Measurements from ENCODE around the gene PRKG1. TPM values are rescaled to one million over a fixed set of nuclear protein-coding genes. Genes with fewer than 3 reads are reported as not detected.

PRKG1 gene
- total and polyA plus RNA-seq, 4 donors: 0.46 to 5.1 (median 1.5) TPM

GRCh38 chr10:51479711-51480110 lies 405.4 kb downstream of the PRKG1 start:
- Histone ChIP-seq H3K4me3 (ENCODE audit: low read depth in 1 of 3, low read length in 3 of 3) (no peak overlapping the region), H3K27ac (ENCODE audit: low read depth in 1 of 2, low read length in 2 of 2) (no peak overlapping the region), H3K27me3 (ENCODE audit: control insufficient read depth in 4 of 4, insufficient read depth in 4 of 4, low read length in 3 of 4) (no peaks in the 10 kb centered on the region), H3K4me1 (ENCODE audit: control insufficient read depth in 4 of 4, insufficient read depth in 4 of 4, low read length in 3 of 4) (no peaks in the 10 kb centered on the region), H3K9ac (ENCODE audit: low read depth in 1 of 2, low read length in 2 of 2) (no peak overlapping the region), H3K36me3 (ENCODE audit: control insufficient read depth in 4 of 4, insufficient read depth in 3 of 4, low read depth in 1 of 4, low read length in 3 of 4) (no peaks in the 10 kb centered on the region), H3K9me3 (ENCODE audit: control insufficient read depth in 4 of 4, low read length in 3 of 4) (no peaks in the 10 kb centered on the region)
- TF ChIP-seq TAF1 (conservative IDR thresholded peaks at IDR 0.05) (no peak), HNF4A (conservative IDR thresholded peaks at IDR 0.05) (no peak), FOXA2 (IDR thresholded peaks at IDR 0.05) (no peak), NR2F2 (IDR thresholded peaks at IDR 0.05) (no peak), ZBTB33 (IDR thresholded peaks at IDR 0.05) (no peak), EGR1 (IDR thresholded peaks at IDR 0.05; ENCODE audit: low read depth in 2 of 2) (no peak), RAD21 (IDR thresholded peaks at IDR 0.05) (no peak), FOXA1 (IDR thresholded peaks at IDR 0.05) (no peak), SP1 (IDR thresholded peaks at IDR 0.05) (no peak), CTCF (IDR thresholded peaks at IDR 0.05; ENCODE audit: low read depth, low read length, missing input control) (no peak), GABPA (IDR thresholded peaks at IDR 0.05 in 1 of 2, conservative IDR thresholded peaks at IDR 0.05 in 1 of 2) (no peak), YY1 (IDR thresholded peaks at IDR 0.05) (no peak), RXRA (IDR thresholded peaks at IDR 0.05) (no peak), JUND (IDR thresholded peaks at IDR 0.05) (no peak), MAX (IDR thresholded peaks at IDR 0.05) (no peak)
- TF ChIP-seq, protein P1, sequence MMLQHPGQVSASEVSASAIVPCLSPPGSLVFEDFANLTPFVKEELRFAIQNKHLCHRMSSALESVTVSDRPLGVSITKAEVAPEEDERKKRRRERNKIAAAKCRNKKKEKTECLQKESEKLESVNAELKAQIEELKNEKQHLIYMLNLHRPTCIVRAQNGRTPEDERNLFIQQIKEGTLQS (IDR thresholded peaks at IDR 0.05): no peak
- TF ChIP-seq, protein P2, sequence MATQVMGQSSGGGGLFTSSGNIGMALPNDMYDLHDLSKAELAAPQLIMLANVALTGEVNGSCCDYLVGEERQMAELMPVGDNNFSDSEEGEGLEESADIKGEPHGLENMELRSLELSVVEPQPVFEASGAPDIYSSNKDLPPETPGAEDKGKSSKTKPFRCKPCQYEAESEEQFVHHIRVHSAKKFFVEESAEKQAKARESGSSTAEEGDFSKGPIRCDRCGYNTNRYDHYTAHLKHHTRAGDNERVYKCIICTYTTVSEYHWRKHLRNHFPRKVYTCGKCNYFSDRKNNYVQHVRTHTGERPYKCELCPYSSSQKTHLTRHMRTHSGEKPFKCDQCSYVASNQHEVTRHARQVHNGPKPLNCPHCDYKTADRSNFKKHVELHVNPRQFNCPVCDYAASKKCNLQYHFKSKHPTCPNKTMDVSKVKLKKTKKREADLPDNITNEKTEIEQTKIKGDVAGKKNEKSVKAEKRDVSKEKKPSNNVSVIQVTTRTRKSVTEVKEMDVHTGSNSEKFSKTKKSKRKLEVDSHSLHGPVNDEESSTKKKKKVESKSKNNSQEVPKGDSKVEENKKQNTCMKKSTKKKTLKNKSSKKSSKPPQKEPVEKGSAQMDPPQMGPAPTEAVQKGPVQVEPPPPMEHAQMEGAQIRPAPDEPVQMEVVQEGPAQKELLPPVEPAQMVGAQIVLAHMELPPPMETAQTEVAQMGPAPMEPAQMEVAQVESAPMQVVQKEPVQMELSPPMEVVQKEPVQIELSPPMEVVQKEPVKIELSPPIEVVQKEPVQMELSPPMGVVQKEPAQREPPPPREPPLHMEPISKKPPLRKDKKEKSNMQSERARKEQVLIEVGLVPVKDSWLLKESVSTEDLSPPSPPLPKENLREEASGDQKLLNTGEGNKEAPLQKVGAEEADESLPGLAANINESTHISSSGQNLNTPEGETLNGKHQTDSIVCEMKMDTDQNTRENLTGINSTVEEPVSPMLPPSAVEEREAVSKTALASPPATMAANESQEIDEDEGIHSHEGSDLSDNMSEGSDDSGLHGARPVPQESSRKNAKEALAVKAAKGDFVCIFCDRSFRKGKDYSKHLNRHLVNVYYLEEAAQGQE (IDR thresholded peaks at IDR 0.05): no peak
- 85% methylated on average over 3 of the region's 3 CpGs for WGBS
- DNase-seq (ENCODE audit: low spot score): no peak

GRCh38 chr10:51485668-51486067 lies 411.4 kb downstream of the PRKG1 start:
- H3K36me3 ChIP-seq (ENCODE audit: control insufficient read depth in 4 of 4, insufficient read depth in 3 of 4, low read depth in 1 of 4, low read length in 3 of 4): no peaks in the 10 kb centered on the region
- DNase-seq (ENCODE audit: low spot score): no peak
- 82% methylated on average over 5 of the region's 5 CpGs for WGBS
- no peaks in the 10 kb centered on the region for H3K9me3 ChIP-seq (ENCODE audit: control insufficient read depth in 4 of 4, low read length in 3 of 4)
- no peak overlapping the region for H3K9ac ChIP-seq (ENCODE audit: low read depth in 1 of 2, low read length in 2 of 2)
- no peak overlapping the region for H3K27ac ChIP-seq (ENCODE audit: low read depth in 1 of 2, low read length in 2 of 2)
- H3K4me3 ChIP-seq (ENCODE audit: low read depth in 1 of 3, low read length in 3 of 3): no peak overlapping the region
- no peaks in the 10 kb centered on the region for H3K4me1 ChIP-seq (ENCODE audit: control insufficient read depth in 4 of 4, insufficient read depth in 4 of 4, low read length in 3 of 4)
- H3K27me3 ChIP-seq (ENCODE audit: control insufficient read depth in 4 of 4, insufficient read depth in 4 of 4, low read length in 3 of 4): no peaks in the 10 kb centered on the region
- TF ChIP-seq TAF1 (conservative IDR thresholded peaks at IDR 0.05) (no peak), ZBTB33 (IDR thresholded peaks at IDR 0.05) (no peak), FOXA2 (IDR thresholded peaks at IDR 0.05) (no peak), RXRA (IDR thresholded peaks at IDR 0.05) (no peak), GABPA (IDR thresholded peaks at IDR 0.05 in 1 of 2, conservative IDR thresholded peaks at IDR 0.05 in 1 of 2) (no peak), YY1 (IDR thresholded peaks at IDR 0.05) (no peak), CTCF (IDR thresholded peaks at IDR 0.05; ENCODE audit: low read depth, low read length, missing input control) (no peak), HNF4G (IDR thresholded peaks at IDR 0.05) (no peak), RAD21 (IDR thresholded peaks at IDR 0.05) (no peak), JUND (IDR thresholded peaks at IDR 0.05) (no peak), SP1 (IDR thresholded peaks at IDR 0.05) (no peak), MAX (IDR thresholded peaks at IDR 0.05) (no peak), HNF4A (conservative IDR thresholded peaks at IDR 0.05) (no peak), NR2F2 (IDR thresholded peaks at IDR 0.05) (no peak)
- TF ChIP-seq, protein P1 (IDR thresholded peaks at IDR 0.05): no peak
